Brain pericyte (primary cell): Measurements from ENCODE around the gene ZSWIM5.
"Not testable (repeated sequence)": the region's sequence is repeated elsewhere in the genome, so short reads cannot be mapped to it uniquely, and the experiment has no call there.

ENCODE experiments used
- DNase-seq: peaks from one replicate; pipeline ENCODE4 v3.0.0-alpha.2; 2012; ENCODE audit warnings: low read depth, low spot score

Gene ZSWIM5

DNA sequence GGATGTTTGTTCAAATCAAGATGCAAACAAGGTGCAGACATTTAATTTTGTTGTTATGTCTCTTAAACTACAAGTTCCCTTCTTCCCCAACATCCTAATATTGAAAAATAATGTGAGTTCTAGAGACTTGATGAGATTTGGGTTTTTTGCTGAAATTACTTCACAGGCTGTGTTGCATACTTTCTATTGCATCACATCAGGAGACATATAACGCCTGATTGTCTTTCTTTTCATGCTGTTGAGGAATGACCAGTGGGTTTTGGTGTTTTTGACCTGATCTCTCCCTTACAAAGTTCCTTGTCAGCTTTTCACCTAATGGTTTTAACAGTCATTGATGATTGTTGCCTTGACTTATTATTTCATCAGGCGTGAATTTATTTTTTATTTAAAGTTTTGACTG, 111.0 kb downstream of the ZSWIM5 start:
- DNase-seq: no peak

DNA sequence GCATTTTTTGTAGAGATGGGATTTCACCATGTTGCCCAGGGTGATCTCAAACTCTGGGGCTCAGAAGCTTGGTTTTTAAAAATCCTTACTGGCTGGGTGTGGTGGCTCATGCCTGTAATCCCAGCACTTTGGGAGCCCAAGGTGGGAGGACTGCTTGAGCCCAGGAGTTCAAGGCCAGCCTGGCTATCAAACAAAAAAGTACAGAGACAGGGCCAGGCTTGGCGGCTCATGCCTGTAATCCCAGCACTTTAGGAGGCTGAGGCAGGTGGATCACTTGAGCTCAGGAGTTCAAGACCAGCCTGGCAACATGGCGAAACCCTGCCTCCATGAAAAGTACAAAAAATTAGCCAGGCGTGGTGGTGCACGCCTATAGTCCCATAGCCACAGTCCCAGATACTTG, 112.0 kb downstream of the ZSWIM5 start:
- DNase-seq: not testable (repeated sequence)

DNA sequence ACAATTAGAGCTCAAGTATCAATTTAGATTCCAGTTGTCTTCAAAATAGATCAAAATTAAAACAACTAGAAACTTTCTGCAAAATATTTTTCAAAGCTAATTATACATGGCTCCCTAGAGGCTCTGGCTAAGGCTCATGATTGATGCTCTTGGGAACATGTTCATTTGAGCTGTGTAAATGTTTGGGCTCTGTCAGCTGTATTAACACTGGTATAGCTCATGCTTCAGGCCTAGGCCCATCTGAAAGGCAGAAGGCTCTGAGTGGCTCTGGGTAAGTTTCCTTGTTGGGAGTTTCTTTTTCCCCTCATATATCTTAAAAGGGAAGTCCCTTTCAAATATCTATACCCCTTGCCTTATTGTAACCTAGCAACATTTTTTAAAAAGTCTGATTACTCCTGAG, 113.1 kb downstream of the ZSWIM5 start:
- no peak for DNase-seq

DNA sequence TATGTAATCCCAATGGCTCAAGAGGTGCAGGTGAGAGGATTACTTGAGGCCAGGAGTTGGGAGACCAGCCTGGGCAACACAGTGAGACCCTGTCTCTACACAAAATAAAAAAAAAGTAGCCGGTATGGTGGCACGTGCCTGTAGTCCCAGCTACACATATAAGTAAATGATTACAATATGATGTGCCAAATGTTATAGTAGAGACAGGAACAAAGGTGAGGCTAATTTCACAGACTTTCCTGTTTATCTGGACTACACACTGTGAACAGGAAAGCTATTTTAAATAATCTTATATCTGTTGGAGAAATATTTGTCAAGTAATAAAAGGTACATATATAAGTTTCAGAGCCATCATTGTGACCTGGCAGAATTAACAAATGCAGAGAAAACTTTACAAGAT, 116.7 kb downstream of the ZSWIM5 start:
- no peak for DNase-seq

DNA sequence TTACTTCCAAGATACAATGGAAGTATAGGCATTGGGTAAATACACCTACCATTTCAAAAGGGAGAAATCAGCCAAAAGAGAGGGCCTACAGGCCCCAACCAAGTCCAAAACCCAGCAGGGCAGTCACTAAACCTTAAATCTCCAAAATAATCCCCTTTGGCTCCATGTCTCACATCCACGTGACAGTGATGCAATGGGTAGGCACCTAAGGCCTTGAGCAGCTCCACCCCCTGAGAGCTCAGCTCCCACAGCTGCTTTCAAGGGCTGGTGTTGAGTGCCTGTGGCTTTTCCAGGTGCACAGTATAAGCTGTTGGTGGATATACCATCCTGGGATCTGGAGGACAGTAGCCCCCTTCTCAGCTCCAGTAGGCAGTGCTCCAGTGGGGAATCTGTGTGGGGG, 121.8 kb downstream of the ZSWIM5 start:
- no peak for DNase-seq

DNA sequence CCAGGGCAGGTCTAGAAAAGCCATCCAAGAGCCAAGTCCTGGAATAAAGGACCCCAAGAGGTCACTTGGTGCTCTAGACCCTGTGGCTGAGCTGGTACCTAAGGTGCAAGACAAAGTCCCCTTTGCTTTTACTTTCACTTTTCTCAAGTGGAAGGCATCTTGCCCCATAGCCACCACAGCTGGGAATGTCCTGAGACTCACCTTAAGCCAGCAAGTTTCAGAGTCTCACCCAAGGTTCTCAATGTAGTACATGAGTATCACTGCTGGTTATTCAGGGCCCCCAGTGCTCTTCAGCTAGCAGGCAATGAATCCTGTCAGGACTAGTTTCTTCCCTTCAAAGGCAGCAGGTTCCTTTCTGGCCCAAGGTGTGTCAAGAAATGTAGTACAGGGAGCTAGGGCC, 126.9 kb downstream of the ZSWIM5 start:
- no peak for DNase-seq

DNA sequence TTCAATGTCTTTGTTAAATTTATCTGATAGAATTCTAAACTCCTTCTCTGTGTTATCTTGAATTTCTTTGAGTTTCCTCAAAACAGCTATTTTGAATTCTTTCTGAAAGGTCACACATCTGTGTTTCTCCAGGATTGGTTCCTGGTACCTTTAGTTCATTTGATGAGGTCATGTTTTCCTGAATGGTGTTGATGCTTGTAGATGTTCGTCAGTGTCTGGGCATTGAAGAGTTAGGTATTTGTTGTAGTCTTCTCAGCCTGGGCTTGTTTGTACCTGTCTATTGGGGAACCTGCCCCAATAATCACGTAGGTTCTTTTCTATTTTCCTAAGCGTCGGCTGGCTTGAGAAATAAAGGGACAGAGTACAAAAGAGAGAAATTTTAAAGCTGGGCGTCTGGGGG, 129.4 kb downstream of the ZSWIM5 start:
- not testable (repeated sequence) for DNase-seq

DNA sequence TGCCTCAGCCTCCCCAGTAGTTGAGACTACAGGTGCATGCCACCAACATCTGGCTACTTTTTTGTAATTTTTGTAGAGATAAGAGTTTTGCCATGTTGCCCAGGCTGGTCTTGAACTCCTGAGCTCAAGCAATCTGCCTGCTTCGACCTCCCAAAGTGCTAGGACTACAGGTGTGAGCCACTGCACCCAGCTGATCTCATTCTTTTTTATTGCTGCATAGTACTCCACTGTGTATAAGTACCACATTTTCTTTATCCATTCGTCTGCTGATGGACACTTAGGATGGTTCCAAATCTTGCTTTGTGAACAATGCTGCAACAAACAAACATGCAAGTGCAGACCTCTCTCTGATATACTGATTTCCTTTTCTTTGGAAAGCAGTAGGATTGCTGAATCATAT, 134.8 kb downstream of the ZSWIM5 start:
- no peak for DNase-seq

DNA sequence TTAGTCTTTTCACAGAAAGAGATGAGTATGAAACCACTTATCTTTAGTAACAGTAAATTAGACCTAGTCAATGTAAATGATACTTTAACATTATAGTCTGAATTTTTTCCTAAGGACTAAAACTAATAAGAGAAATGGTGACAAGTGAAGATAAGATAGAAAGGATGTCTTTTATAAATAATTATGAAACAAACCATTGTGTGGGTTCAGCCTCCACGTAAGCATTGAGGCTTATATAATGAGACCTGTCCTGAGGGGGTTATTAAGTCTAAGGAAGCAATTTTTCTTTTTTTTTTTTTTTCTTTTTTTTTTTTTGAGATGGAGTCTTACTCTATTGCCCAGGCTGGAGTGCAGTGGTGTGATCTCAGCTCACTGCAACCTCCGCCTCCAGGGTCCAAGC, 138.6 kb downstream of the ZSWIM5 start:
- no peak for DNase-seq

DNA sequence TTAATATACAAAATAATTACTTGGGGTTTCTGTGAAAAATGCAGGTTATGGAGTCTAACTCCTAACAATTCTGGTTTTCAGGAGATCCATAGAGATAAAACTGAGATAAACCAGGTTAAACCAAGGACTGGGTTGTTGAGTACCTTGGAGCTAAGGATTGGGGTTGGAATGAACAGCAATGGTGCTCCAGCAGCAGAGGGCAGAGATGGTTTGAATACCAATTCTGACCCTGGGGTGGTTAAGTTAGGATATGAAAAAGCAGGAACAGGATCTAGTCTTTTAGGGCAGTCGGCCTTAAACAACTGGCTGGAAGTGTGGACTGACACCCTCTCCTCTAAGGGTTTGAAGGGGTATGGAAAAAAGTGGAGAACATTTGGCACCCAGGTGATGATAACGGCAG, 141.3 kb downstream of the ZSWIM5 start:
- no peak for DNase-seq

DNA sequence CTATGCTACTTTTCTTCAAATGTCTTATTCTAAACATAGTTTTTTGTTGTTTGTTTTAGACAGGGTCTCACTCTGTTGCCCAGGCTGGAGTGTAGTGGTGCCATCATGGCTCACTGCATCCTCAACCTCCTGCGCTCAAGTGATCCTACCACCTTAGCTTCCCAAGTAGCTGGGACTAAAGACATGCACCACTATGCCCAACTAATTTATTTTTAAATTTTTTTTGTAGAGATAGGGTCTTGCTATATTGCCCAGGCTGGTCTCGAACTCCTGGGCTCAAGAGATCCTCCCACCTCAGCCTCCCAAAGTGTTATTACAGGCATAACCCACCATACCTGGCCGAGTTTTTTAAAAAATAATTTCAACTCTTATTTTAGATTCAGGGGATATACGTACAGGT, 143.9 kb downstream of the ZSWIM5 start:
- not testable (repeated sequence) for DNase-seq

DNA sequence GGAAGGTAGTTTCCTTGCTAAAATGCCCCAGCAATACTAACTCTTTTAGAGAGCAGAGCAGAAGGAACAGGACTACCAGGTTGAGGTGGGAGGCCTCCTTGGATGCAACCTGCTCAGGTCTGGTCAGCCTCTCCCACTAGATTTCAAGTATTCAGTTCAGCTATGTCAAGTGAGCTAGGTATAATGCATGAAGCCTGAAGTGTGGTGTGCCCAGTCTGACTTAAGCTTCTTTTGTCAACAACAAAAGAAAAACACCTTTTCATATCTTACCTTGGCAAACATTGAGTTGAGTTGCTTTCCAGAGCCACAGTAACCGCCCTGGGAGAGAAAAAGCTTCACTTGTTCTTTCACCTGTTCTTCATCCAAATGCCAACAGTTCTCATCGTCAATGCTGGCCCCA, 146.6 kb downstream of the ZSWIM5 start:
- no peak for DNase-seq

DNA sequence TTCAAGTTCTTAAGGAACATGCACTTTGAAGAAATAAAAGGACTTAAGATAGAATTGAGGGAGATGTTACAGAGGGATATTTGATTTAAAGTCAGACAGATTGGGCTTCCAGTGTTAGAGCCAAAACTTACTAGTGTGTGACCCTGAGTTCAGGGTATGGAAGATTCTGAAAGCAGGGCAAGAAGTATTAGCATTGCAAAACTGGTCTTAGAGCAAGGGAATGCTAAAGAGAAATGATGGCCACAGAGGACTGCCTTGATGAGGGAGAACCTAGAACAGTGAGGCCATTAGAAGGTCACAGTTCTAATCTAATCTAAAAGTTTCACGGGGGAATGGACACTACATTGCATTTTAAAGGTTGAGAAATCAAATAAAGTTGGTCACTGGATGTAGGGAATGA, 148.9 kb downstream of the ZSWIM5 start:
- no peak for DNase-seq

DNA sequence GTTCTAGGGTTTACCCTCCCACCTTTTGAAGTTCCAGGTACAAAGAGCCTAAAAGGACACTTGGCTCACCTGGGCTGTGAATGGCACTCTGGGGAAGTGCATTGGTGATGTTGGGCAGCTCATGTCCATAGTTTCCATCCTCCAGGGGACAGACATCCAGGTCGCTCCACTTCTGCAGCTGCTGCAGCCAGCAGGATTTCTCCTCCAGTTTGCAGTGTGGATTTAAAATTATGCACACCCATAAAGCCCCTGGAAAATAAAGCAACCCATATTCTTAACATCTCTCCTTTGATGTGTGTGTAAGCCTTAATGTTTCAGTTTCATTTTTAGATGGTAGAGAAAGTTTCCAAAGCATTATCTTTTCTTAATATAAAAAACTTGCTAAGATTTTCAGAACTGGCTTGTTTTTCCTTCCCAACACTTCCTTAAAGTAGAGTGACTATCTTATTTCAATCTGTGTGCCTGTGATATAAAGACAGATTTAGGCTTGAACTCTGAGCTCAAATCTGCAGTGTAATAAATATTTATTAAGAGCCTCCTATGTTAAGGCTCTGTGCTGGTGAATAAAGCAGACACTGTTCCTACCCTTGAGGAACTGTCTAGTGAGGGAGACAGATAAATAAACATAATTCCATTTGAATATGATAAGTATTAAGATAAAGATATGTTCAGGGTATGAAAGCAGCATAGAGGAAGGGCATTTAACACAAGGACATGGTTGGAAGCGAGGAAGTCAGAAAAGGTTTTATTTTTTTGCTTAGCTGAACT, 155.2 kb downstream of the ZSWIM5 start:
- no peak for DNase-seq

DNA sequence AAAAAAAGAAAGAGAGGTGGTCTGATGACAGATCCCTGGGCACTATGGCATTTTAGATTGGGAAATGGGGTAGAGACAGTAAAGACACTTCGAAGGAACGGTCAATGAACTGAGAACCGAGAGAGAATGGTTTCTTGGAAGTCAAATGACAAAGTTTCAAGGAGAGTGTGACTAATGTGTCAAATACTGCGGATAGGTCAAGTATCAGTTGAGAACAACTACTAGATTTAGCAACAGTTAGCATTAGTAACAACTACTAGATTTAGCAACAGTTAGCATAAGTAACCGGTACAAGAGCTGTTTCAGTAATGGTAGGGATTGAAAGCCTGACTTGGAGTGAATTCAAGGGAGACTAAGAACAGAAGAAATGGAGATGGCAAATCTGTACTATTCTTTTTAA, 159.4 kb downstream of the ZSWIM5 start:
- no peak for DNase-seq

DNA sequence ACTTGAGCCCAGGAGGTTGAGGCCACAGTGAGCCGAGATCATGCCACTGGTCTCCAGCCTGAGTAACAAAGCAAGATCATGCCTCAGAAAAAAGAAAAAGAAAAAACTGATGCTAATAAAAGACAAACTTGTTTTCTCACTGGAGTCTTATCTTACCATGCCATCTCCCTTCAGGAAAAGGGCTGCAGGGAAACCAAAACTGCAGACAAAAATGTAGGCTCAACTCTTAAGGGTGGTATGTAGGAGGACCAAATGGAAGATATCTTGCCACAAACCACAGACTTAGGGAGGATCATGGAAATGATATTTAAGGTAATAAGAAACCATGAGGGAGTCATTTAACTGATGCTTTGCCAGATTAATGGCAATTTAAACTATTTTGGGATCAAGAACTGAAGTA, 161.5 kb downstream of the ZSWIM5 start:
- no peak for DNase-seq

DNA sequence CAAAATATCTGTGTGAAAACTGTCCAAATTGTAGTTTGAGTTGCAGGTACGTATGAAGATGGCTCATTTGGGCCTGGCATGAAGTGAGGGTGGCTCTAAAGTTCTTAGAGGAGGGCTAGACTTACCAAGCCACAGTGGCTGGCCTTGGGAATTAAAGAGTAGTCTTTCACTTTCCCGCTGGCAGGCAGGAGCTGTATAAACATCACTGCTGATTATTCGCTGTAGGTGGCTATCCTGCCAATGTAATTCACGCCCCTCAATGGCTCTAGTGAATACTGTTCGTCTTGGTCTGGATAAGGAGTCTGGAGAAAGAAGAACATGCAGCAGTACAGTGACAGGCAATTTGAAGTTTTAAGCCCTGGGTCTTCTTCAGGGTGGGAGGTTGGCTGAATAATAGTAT, 163.3 kb downstream of the ZSWIM5 start:
- DNase-seq: no peak

DNA sequence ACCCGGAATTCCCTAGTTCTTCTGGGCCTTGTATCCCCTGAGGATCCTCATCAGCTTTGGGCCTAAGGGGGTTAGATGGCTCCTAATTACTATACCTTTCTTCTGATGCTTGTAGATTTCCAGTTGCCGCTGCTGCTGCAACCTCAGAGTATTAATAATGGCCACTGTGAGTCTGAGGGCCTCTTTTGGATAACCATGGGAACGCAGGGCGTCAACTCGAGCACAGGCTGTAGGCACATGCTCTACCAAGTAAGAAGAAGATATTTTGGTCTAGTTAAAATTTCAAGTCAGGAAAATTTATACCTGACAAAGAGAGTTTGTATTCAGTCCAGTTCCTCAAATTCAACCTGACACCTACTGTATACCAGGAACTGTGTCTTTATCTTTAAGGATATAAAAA, 166.1 kb downstream of the ZSWIM5 start:
- no peak for DNase-seq

DNA sequence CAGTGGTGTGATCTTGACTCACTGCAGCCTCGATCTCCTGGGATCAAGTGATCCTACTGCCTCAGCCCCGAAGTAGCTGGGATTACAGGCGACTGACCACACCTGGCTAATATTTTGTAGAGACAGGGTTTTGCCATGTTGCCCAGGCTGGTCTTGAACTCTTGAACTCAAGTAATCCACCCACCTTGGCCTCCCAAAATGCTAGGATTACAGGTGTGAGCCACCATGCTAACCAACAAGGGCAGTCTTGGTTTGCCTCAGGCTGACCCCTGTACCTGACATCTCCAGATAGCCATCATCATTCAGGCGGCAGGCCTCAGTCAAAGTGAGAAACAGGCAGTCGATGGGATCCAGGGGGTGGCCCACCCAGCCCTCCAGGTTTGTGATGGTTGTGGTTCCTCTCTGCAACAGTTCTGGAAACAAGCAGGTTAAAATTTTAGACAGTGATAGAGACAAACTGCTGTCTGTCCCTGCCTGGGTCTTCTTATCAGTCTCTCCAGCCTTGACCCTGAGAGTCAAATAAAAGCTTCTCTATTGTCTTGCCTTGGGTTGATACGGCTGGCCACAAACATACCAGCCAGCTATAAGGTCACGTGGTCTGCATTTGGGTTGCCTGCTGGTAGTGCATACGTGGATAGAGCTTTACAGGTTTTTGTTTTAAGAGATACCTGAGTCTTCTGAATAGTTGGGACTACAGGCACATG, 167.6 kb downstream of the ZSWIM5 start:
- no peak for DNase-seq

DNA sequence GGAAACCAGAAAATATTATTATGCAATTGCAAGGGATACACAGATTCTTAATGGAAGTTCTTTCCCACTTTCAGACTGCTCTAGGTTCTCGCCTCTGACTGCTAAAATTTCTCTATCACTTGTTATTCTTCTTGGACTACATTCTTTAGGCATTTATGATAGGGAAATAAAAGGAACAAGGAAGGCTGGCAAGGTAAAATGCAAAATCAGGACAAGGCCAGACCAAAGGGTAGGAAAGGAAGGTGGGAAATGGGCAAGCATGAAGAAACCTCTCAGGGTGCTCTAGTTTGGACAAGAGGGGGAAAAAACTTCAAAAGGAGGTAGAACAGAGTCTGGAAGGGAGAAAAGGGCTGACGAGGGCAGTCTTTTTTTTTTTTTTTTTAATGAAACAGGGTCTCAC, 168.2 kb downstream of the ZSWIM5 start:
- no peak for DNase-seq

DNA sequence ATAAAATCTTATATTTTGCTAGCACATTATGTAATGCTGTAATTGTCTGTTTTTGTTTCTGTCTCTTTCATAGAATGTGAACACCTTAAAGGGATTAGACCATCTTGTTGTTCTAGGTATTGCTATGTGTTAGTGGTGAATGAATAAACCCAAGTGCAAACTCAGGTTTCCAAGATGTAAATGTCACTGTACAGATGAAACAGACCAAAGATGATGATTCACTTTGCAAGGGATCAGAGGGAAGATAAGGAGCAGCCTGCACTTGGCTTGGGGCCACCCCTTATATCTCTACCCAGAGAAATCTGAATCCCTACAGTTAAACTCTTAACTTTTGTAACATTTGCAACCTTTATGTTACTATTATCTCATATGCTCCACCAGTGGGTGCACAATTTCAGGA, 168.9 kb downstream of the ZSWIM5 start:
- no peak for DNase-seq

DNA sequence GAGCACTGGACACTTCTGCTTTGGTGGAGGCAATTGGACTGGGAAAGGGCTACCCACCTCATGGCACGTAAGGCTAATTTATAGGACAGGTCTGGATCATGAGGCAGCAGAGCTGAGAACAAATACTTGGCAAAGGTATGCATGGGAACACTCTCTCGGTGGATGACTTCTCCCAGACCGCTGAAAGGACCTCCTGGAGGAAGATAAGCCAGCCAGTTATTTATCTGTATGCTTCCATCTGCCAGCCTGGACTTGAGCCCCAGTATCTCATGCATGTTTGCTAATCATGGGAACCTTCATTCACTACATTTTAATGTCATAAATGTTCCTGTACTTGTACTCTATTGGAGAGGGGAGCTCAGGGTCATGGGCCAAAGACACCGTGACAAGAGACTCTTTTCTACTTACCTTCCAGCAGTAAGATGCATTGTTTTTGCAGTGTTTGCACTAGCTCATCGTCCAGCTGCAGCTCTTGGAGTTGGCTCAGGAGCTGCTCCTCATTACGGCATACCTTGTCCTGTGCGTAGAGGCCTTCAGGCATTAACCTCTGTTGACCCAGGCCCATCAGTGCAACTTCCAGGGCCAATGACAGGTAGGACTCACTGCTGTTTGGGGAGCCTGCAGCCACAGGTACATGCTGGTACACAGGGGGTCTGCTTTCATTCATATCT, 170.6 kb downstream of the ZSWIM5 start:
- DNase-seq: no peak

DNA sequence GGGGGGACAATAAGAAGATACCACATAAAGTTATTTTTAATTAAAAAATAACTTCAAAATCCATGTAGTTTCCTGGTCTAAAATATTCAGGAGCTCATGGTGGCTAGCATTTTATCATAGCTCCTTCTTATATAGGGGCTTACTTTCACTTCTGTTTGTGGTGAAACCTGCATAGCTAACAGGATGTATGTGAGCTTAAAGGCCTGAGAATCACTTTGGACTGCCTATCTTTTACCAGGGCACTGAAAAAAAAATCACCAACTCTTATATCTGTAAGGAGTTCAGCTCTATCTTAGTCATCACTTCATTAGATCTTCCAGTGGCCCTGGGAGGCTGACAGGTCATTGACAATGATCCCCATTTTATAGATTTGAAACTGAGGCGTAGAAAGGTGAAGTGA, 173.0 kb downstream of the ZSWIM5 start:
- DNase-seq: no peak
